HCT116 (cell line): ENCODE measurements around the gene OPN3. TPM values are rescaled to one million over a fixed set of nuclear protein-coding genes. Genes with fewer than 3 reads are reported as not detected.

ENCODE experiments used
- ATAC-seq: fragments of 200-7000 bp; cut with Tn5 transposase; 2 replicates; pipeline ENCODE4 v1.9.1; 2020; ENCODE audit warnings: mild to moderate bottlenecking, moderate library complexity
- BruUV-seq: library from RNA; stranded (reverse); fragments of 400-500 nt; replicated peaks from 2 replicates; lab custom pipeline; 2021; lab: Mats Ljungman, UMichigan
- CTCF ChIA-PET: fragments of 300-600 bp; sonication (Branson Sonifier 250); formaldehyde crosslinking; loops from one replicate; lab custom pipeline; 2021; ENCODE audit warnings: antibody characterized with exemption; lab: Charles Lee
- POLR2A ChIA-PET: fragments of 300-600, 350-600 bp; sonication (Branson Sonifier 250); formaldehyde crosslinking; loops from one replicate; lab custom pipeline; 2021; ENCODE audit warnings: antibody characterized with exemption; lab: Charles Lee
- RAD21 ChIA-PET, 2 experiments: fragments of 300-600 bp; sonication (Branson Sonifier 250); formaldehyde crosslinking; loops; one replicate each; lab custom pipeline; 2023; ENCODE audit warnings: low total read pairs in 2 of 2; ENCODE audit not compliant: uncharacterized antibody in 2 of 2, unreplicated experiment in 2 of 2, low non-redundant PET in 1 of 2; lab: Charles Lee
- DNase-seq: peaks from one replicate; pipeline ENCODE4 v3.0.0-alpha.2; 2010; ENCODE audit warnings: low read depth, low spot score
- H2AFZ ChIP-seq: fragments of 200-600 bp; shearing (Covaris generic), sonication (generic); 2 replicates; pipeline ENCODE4 v1.6.1; 2017; ENCODE audit warnings: low read depth, mixed run types, mixed read lengths, antibody characterized with exemption, low read length; ENCODE audit not compliant: poor library complexity, severe bottlenecking
- H3K27ac ChIP-seq: 2 replicates; pipeline ENCODE4 v1.5.1; 2012; ENCODE audit warnings: low read depth, low read length
- H3K27me3 ChIP-seq: fragments of 200-600 bp; sonication (generic); 2 replicates; pipeline ENCODE4 v1.6.1; 2016; ENCODE audit warnings: mixed run types, low read length, mixed read lengths; ENCODE audit not compliant: insufficient read depth
- H3K36me3 ChIP-seq, 2 experiments: fragments of 200-500 bp in 1 of 2; fragments of 200-600 bp in 1 of 2; sonication (Bioruptor generic) in 1 of 2; sonication (generic) in 1 of 2; 2 replicates each; pipeline versions ENCODE4 v1.5.1 to v1.6.1; 2014 to 2016; ENCODE audit warnings: low read length in 2 of 2, inconsistent platforms in 1 of 2, mixed read lengths in 1 of 2, mixed run types in 1 of 2; ENCODE audit not compliant: insufficient read depth in 2 of 2, control insufficient read depth in 1 of 2
- H3K4me1 ChIP-seq, 2 experiments: fragments of 200-600 bp in 1 of 2; sonication (generic) in 1 of 2; 2 replicates each; pipeline versions ENCODE4 v1.5.1 to v1.6.1; 2012 to 2017; ENCODE audit warnings: low read length in 2 of 2, inconsistent platforms in 1 of 2, mild to moderate bottlenecking in 1 of 2, mixed read lengths in 1 of 2, mixed run types in 1 of 2, moderate library complexity in 1 of 2; ENCODE audit not compliant: insufficient read depth in 2 of 2, control insufficient read depth in 1 of 2
- H3K4me2 ChIP-seq: fragments of 200-600 bp; sonication (generic); 2 replicates; pipeline ENCODE4 v1.6.1; 2017; ENCODE audit warnings: mixed run types, low read length, mixed read lengths
- H3K4me3 ChIP-seq, 2 experiments: fragments of 200-600 bp in 1 of 2; sonication (generic) in 1 of 2; replicated peaks in 1 of 2; 2 replicates each; pipeline ENCODE4 v1.5.1; 2011 to 2016; ENCODE audit warnings: low read length in 2 of 2, control low read depth in 1 of 2, low read depth in 1 of 2, mild to moderate bottlenecking in 1 of 2, mixed read lengths in 1 of 2, mixed run types in 1 of 2
- H3K79me2 ChIP-seq: fragments of 200-600 bp; sonication (generic); 2 replicates; pipeline ENCODE4 v1.6.1; 2017; ENCODE audit warnings: mild to moderate bottlenecking, mixed run types, low read length, moderate library complexity, mixed read lengths; ENCODE audit not compliant: insufficient read depth
- H3K9ac ChIP-seq: fragments of 200-600 bp; sonication (generic); 2 replicates; pipeline ENCODE4 v1.6.1; 2016; ENCODE audit warnings: low read length, mixed read lengths
- H3K9me2 ChIP-seq: fragments of 200-600 bp; sonication (generic), shearing (Covaris generic); 2 replicates; pipeline ENCODE4 v1.6.1; 2017; ENCODE audit warnings: mixed run types, mild to moderate bottlenecking, moderate library complexity; ENCODE audit not compliant: insufficient read depth
- H3K9me3 ChIP-seq, 2 experiments: fragments of 200-500 bp in 1 of 2; fragments of 200-600 bp in 1 of 2; sonication (Bioruptor generic) in 1 of 2; sonication (generic) in 1 of 2; 2 replicates each; pipeline ENCODE4 v1.6.1; 2014 to 2017; ENCODE audit warnings: low read length in 2 of 2, mixed read lengths in 2 of 2, inconsistent platforms in 1 of 2, low read depth in 1 of 2, mild to moderate bottlenecking in 1 of 2, mixed run types in 1 of 2, moderate library complexity in 1 of 2; ENCODE audit not compliant: control insufficient read depth in 1 of 2, insufficient read depth in 1 of 2
- H4K20me1 ChIP-seq: fragments of 200-600 bp; sonication (generic), shearing (Covaris generic); 2 replicates; pipeline ENCODE4 v1.6.1; 2017; ENCODE audit warnings: mixed run types, mild to moderate bottlenecking, moderate library complexity; ENCODE audit not compliant: insufficient read depth
- ATF3 ChIP-seq: IDR thresholded peaks from 2 replicates; pipeline ENCODE4 v1.6.1; 2012
- CBX3 ChIP-seq: IDR thresholded peaks from 2 replicates; pipeline ENCODE4 v1.6.1; 2012; ENCODE audit warnings: low read depth
- CEBPB ChIP-seq: IDR thresholded peaks from 2 replicates; pipeline ENCODE4 v1.6.1; 2012; ENCODE audit warnings: low read depth
- CTCF ChIP-seq, 3 experiments: fragments of 200-600 bp in 1 of 3; sonication (generic) in 1 of 3; IDR thresholded peaks in 2 of 3; conservative IDR thresholded peaks in 1 of 3; 2 replicates each; pipeline ENCODE4 v1.5.1; 2012 to 2017; ENCODE audit warnings: low read depth in 2 of 3, low read length in 2 of 3, antibody characterized with exemption in 1 of 3, borderline replicate concordance in 1 of 3, control low read depth in 1 of 3, mild to moderate bottlenecking in 1 of 3, mixed read lengths in 1 of 3, mixed run types in 1 of 3, moderate library complexity in 1 of 3; ENCODE audit not compliant: insufficient read depth in 1 of 3
- ELF1 ChIP-seq: IDR thresholded peaks from 2 replicates; pipeline ENCODE4 v1.6.1; 2012; ENCODE audit warnings: low read depth, borderline replicate concordance
- EZH2 ChIP-seq: fragments of 200-600 bp; sonication (generic); IDR thresholded peaks from 2 replicates; pipeline ENCODE4 v1.6.1; 2017; ENCODE audit warnings: antibody characterized with exemption, mixed run types
- EZH2phosphoT487 ChIP-seq: fragments of 200-600 bp; IDR thresholded peaks from 2 replicates; pipeline ENCODE4 v1.6.1; 2018; ENCODE audit warnings: antibody characterized with exemption, borderline replicate concordance
- POLR2A ChIP-seq: IDR thresholded peaks from 2 replicates; pipeline ENCODE4 v1.7.0; 2011; ENCODE audit warnings: borderline replicate concordance; ENCODE audit not compliant: insufficient read depth, insufficient read length; ENCODE audit errors: extremely low read depth
- RAD21 ChIP-seq: IDR thresholded peaks from 2 replicates; pipeline ENCODE4 v1.6.1; 2012; ENCODE audit warnings: low read depth, mild to moderate bottlenecking
- REST ChIP-seq: IDR thresholded peaks from 2 replicates; pipeline ENCODE4 v1.6.1; 2012; ENCODE audit warnings: low read depth
- SP1 ChIP-seq: IDR thresholded peaks from 2 replicates; pipeline ENCODE4 v1.6.1; 2012; ENCODE audit warnings: low read depth
- SRF ChIP-seq: IDR thresholded peaks from 2 replicates; pipeline ENCODE4 v1.6.1; 2012; ENCODE audit warnings: low read depth
- TCF7L2 ChIP-seq: IDR thresholded peaks from 2 replicates; pipeline ENCODE4 v1.7.0; 2011; ENCODE audit warnings: borderline replicate concordance, inconsistent platforms; ENCODE audit not compliant: insufficient read depth, insufficient read length; ENCODE audit errors: extremely low read depth
- YY1 ChIP-seq: IDR thresholded peaks from 2 replicates; pipeline ENCODE4 v1.6.1; 2011; ENCODE audit warnings: low read length, low read depth, moderate library complexity, mild to moderate bottlenecking; ENCODE audit not compliant: insufficient replicate concordance; ENCODE audit errors: extremely low read depth
- ZFX ChIP-seq: fragments of 450-650 bp; IDR thresholded peaks from 2 replicates; pipeline ENCODE4 v1.6.1; 2017
- ZNF274 ChIP-seq: fragments of 200-500 bp; sonication (Bioruptor generic); IDR thresholded peaks from 2 replicates; pipeline ENCODE4 v1.6.1; 2014; ENCODE audit warnings: mild to moderate bottlenecking, low read depth, low read length, inconsistent platforms
- intact Hi-C: fragments of 100-400 bp; cut with micrococcal nuclease; formaldehyde crosslinking; loops from 2 replicates; pipeline ENCODE4 v1.10.0; 2022
- total RNA-seq: library from RNA; stranded (reverse); gene quantifications from one replicate; pipeline ENCODE4 v1.2.1, GENCODE V29; 2021; ENCODE audit not compliant: unreplicated experiment

OPN3 gene
- total RNA-seq, 1 experiment from 2014 or later = 6.1 TPM

GRCh38 chr1:241630899-241631298 is 9.3 kb downstream of the OPN3 start (continued):
- TF ChIP-seq CTCF (IDR thresholded peaks at IDR 0.05 in 2 of 3, conservative IDR thresholded peaks at IDR 0.05 in 1 of 3; ENCODE audit: borderline replicate concordance in 1 of 3, insufficient read depth in 1 of 3, low read depth in 2 of 3, low read length in 2 of 3) (no peak), ZNF274 (no peak), CEBPB (no peak), SRF (no peak), ATF3 (no peak)

- no peak for DNase-seq
- ChIA-PET RAD21 (no interaction called here), CTCF (interaction anchor here (2.1 kb wide), 1 partner anchor 19 kb away, joined by 8 read pairs; no protein-coding TSS in a partner anchor), POLR2A (no interaction called here)
- no peak for ATAC-seq
- Histone ChIP-seq H3K4me1 (no peaks in the 10 kb centered on the region), H3K9ac (no peak overlapping the region), H3K9me3 (no peaks in the 10 kb centered on the region), H2AFZ (no peak overlapping the region), H3K4me3 (no peak overlapping the region), H3K4me2 (no peak overlapping the region), H4K20me1 (no peaks in the 10 kb centered on the region), H3K9me2 (no peaks in the 10 kb centered on the region), H3K27me3 (no peaks in the 10 kb centered on the region), H3K36me3 (peaks cover 5 to 6% of the 10 kb centered on the region in 2 experiments; a peak in 3 of 4 replicates), H3K79me2 (no peaks in the 10 kb centered on the region), H3K27ac (no peak overlapping the region)
- intact Hi-C loops = no loop called here
- no TSS peak for BruUV-seq
- TF ChIP-seq ZNF274 = no peak
- no peak for TF ChIP-seq ATF3
- no peak for TF ChIP-seq SP1
- no peak for TF ChIP-seq ZFX
- no peak for TF ChIP-seq SRF
- TF ChIP-seq EZH2phosphoT487 = no peak
- no peak for TF ChIP-seq TCF7L2
- no peak for TF ChIP-seq RAD21
- TF ChIP-seq CBX3 = no peak
- TF ChIP-seq CEBPB = no peak
- no peak for TF ChIP-seq CTCF (IDR thresholded peaks at IDR 0.05 in 2 of 3, conservative IDR thresholded peaks at IDR 0.05 in 1 of 3; ENCODE audit: borderline replicate concordance in 1 of 3, insufficient read depth in 1 of 3, low read depth in 2 of 3, low read length in 2 of 3)
- TF ChIP-seq ELF1 = no peak
- TF ChIP-seq EZH2 = no peak
- TF ChIP-seq POLR2A = no peak
- no peak for TF ChIP-seq REST
- TF ChIP-seq YY1 = no peak
Observed at GRCh38 chr1:241630476-241630875, 9.7 kb downstream of the OPN3 start.
